ENCODE data around the gene PGBD5. TPM values are rescaled to one million over a fixed set of nuclear protein-coding genes. Genes with fewer than 3 reads are reported as not detected.
A peak's percentile ranks its signal among the peaks of the same experiment; 100 is the strongest.

Gene PGBD5
- total RNA-seq, 1 donor from 2014 or later: 1.8 TPM

DNA sequence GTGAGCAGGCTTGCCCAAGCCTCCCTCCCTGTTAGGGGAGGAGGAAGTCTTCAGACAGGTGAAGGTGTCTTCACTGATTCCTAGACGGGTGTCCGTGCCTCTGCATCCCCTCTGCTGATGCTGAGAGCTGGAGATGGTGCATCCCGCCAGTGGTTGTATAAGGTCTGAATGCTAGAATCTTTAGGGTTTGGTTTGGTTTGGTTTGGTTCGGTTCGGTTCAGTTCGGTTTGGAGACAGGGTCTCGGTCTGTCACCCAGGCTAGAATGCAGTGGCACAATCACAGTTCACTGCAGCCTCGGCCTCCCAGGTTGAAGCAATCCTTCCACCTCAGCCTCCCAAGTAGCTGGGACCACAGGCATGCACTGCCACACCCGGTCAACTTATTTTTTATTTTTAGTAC, 153.6 kb downstream of the PGBD5 start:
- Mint-ChIP-seq H3K4me3 (ENCODE audit: unreplicated experiment) (no peak overlapping the region), H3K27me3 (ENCODE audit: low read depth) (no peaks in the 10 kb centered on the region), H3K9me3 (ENCODE audit: low read depth) (no peaks in the 10 kb centered on the region), H3K27ac (ENCODE audit: unreplicated experiment) (no peak overlapping the region), H3K4me1 (ENCODE audit: low read depth) (peaks cover 22% of the 10 kb centered on the region), H3K36me3 (ENCODE audit: low read depth) (peaks cover 13% of the 10 kb centered on the region)
- peak; percentile 38 for DNase-seq (ENCODE audit: low spot score)
- TF ChIP-seq, protein P1, sequence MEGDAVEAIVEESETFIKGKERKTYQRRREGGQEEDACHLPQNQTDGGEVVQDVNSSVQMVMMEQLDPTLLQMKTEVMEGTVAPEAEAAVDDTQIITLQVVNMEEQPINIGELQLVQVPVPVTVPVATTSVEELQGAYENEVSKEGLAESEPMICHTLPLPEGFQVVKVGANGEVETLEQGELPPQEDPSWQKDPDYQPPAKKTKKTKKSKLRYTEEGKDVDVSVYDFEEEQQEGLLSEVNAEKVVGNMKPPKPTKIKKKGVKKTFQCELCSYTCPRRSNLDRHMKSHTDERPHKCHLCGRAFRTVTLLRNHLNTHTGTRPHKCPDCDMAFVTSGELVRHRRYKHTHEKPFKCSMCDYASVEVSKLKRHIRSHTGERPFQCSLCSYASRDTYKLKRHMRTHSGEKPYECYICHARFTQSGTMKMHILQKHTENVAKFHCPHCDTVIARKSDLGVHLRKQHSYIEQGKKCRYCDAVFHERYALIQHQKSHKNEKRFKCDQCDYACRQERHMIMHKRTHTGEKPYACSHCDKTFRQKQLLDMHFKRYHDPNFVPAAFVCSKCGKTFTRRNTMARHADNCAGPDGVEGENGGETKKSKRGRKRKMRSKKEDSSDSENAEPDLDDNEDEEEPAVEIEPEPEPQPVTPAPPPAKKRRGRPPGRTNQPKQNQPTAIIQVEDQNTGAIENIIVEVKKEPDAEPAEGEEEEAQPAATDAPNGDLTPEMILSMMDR (IDR thresholded peaks at IDR 0.05): no peak

- TF ChIP-seq, protein P1 (IDR thresholded peaks at IDR 0.05): no peak
- H3K4me3 Mint-ChIP-seq (ENCODE audit: unreplicated experiment): no peak overlapping the region
- H3K9me3 Mint-ChIP-seq (ENCODE audit: low read depth): no peaks in the 10 kb centered on the region
- H3K4me1 Mint-ChIP-seq (ENCODE audit: low read depth): peaks cover 17% of the 10 kb centered on the region
- peak overlapping the region; percentile 57 for H3K27ac Mint-ChIP-seq (ENCODE audit: unreplicated experiment)
- DNase-seq (ENCODE audit: low spot score): no peak
- no peaks in the 10 kb centered on the region for H3K27me3 Mint-ChIP-seq (ENCODE audit: low read depth)
- peaks cover 10% of the 10 kb centered on the region for H3K36me3 Mint-ChIP-seq (ENCODE audit: low read depth)
Observed at GRCh38 chr1:230271300-230272035, 154.7 kb downstream of the PGBD5 start.

- peak overlapping the region; percentile 60 for H3K27ac Mint-ChIP-seq (ENCODE audit: unreplicated experiment)
- peaks cover 10% of the 10 kb centered on the region for H3K36me3 Mint-ChIP-seq (ENCODE audit: low read depth)
- H3K27me3 Mint-ChIP-seq (ENCODE audit: low read depth): no peaks in the 10 kb centered on the region
- no peak overlapping the region for H3K4me3 Mint-ChIP-seq (ENCODE audit: unreplicated experiment)
- H3K4me1 Mint-ChIP-seq (ENCODE audit: low read depth): peaks cover 17% of the 10 kb centered on the region
- H3K9me3 Mint-ChIP-seq (ENCODE audit: low read depth): no peaks in the 10 kb centered on the region
- TF ChIP-seq, protein P1 (IDR thresholded peaks at IDR 0.05): no peak
- no peak for DNase-seq (ENCODE audit: low spot score)
Observed at GRCh38 chr1:230270559-230271281, 155.4 kb downstream of the PGBD5 start.

GRCh38 chr1:230270185-230270558, 156.0 kb downstream of the PGBD5 start:
- TF ChIP-seq, protein P1 (IDR thresholded peaks at IDR 0.05): no peak
- Mint-ChIP-seq H3K9me3 (ENCODE audit: low read depth) (no peaks in the 10 kb centered on the region), H3K36me3 (ENCODE audit: low read depth) (peaks cover 12% of the 10 kb centered on the region), H3K27ac (ENCODE audit: unreplicated experiment) (peak overlapping the region; percentile 60), H3K27me3 (ENCODE audit: low read depth) (no peaks in the 10 kb centered on the region), H3K4me3 (ENCODE audit: unreplicated experiment) (no peak overlapping the region), H3K4me1 (ENCODE audit: low read depth) (peaks cover 17% of the 10 kb centered on the region)
- no peak for DNase-seq (ENCODE audit: low spot score)

GRCh38 chr1:230268371-230269170, 157.6 kb downstream of the PGBD5 start:
- peak overlapping the region; percentile 54 for H3K27ac Mint-ChIP-seq (ENCODE audit: unreplicated experiment)
- TF ChIP-seq, protein P1 (IDR thresholded peaks at IDR 0.05): peak; percentile 85
- peaks cover 15% of the 10 kb centered on the region for H3K36me3 Mint-ChIP-seq (ENCODE audit: low read depth)
- H3K4me3 Mint-ChIP-seq (ENCODE audit: unreplicated experiment): no peak overlapping the region
- peaks cover 17% of the 10 kb centered on the region for H3K4me1 Mint-ChIP-seq (ENCODE audit: low read depth)
- no peak for DNase-seq (ENCODE audit: low spot score)
- no peaks in the 10 kb centered on the region for H3K27me3 Mint-ChIP-seq (ENCODE audit: low read depth)
- H3K9me3 Mint-ChIP-seq (ENCODE audit: low read depth): no peaks in the 10 kb centered on the region

Data from chondrocyte (in vitro differentiated cells).